Transverse colon (tissue), 3 donors: Measurements from ENCODE around the gene SEMA3E.

Source experiments
- CTCF ChIP-seq, 5 experiments: fragments of 200-600 bp in 3 of 5; fragments of 450-650 bp in 2 of 5; sonication (generic) in 3 of 5; IDR thresholded peaks; 1 replicate in 2 of 5; 2 replicates in 3 of 5; pipeline ENCODE4 v1.5.1; 2016 to 2017; ENCODE audit warnings: antibody characterized with exemption in 5 of 5, inconsistent platforms in 3 of 5, mild to moderate bottlenecking in 2 of 5, moderate library complexity in 1 of 5
- EP300 ChIP-seq: sonication (generic); formaldehyde crosslinking; IDR thresholded peaks from one replicate; pipeline ENCODE4 v1.6.1; 2017; ENCODE audit warnings: antibody characterized with exemption, low read depth
- POLR2A ChIP-seq: fragments of 450-650 bp; IDR thresholded peaks from one replicate; pipeline ENCODE4 v1.6.1; 2016; ENCODE audit warnings: antibody characterized with exemption, mild to moderate bottlenecking, moderate library complexity

GRCh38 chr7:83355143-83355542, 293.8 kb downstream of the SEMA3E start:
- TF ChIP-seq CTCF (IDR thresholded peaks at IDR 0.05), result no peak
- no peak for TF ChIP-seq POLR2A
- no peak for TF ChIP-seq EP300
